Stimulated activated naive CD4-positive, alpha-beta T cell (primary cell): ENCODE data around the gene ANGPTL8.

Experiments used
- DNase-seq, 6 experiments: peaks; one replicate each; lab custom pipeline; 2025; lab: John Stamatoyannopoulos, UW

ANGPTL8 gene

GRCh38 chr19:11236324-11237301 lies 2.8 kb upstream of the ANGPTL8 start:
- no peak for DNase-seq

GRCh38 chr19:11237321-11237720 lies 2.1 kb upstream of the ANGPTL8 start:
- DNase-seq, result no peak

DNA sequence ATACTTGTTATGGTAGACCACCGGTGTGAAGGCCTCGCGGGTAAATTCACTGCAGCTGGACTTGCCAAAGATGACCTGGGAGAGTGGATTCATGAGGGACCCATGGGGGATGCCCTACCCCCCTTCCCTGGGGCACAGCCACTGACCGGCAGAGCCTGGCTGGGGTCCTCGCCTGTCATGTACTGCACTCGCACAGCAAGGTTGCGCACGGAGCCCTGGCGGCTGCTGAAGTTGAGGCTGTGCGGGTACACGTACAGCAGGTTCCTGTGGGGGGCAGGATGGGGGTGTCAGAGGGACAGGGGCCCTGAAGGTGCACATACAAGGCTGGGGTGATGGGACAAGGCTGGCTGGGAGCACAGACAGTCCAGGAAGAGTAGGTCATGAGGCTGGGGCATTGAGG lies 1.4 kb upstream of the ANGPTL8 start:
- DNase-seq, result no peak

DNA sequence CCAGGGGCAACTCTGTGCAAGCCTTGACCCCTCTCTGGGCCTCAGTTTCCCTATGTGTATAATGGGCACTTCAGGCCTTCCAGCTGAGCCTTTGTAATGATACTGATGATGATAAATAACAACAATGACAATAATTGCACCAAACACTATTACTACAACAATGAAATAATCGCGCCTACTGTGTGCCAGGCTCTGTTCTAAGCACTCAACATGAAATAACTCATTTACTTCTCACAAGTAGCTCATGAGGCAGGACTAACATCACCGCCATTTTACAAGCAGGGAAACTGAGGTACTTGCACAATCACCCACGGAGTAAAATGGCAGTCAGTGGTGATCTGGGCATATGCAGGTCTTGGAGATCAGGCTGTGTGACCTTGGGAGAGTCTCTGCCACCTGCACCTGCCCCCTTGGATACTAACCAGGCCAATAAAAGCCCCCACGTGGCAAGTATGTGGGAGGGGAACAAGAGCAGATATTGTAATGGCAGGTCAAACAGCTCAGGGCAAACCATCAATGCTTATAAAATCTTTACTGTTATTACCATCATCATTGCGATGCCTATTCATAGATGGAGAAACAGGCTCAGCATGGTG lies 540 bp upstream of the ANGPTL8 start:
- DNase-seq, result no peak

DNA sequence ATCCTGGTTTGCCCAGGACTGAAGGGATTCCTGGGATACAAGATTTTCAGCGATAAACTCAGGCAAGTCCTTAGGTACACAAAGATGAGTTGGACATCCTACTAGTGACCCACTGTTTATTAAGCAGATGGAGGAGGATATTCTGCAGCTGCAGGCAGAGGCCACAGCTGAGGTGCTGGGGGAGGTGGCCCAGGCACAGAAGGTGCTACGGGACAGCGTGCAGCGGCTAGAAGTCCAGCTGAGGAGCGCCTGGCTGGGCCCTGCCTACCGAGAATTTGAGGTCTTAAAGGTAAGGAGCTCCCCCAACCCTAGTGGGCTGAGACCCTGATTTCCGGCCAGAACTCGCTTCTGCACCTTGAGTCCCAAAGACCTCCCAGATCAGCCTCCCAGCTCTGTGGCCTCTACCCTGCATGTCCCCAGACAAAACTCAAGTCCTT lies 607 bp downstream of the ANGPTL8 start:
- no peak for DNase-seq

- no peak for DNase-seq
Observed at GRCh38 chr19:11242025-11242424, 2.6 kb downstream of the ANGPTL8 start.

DNA sequence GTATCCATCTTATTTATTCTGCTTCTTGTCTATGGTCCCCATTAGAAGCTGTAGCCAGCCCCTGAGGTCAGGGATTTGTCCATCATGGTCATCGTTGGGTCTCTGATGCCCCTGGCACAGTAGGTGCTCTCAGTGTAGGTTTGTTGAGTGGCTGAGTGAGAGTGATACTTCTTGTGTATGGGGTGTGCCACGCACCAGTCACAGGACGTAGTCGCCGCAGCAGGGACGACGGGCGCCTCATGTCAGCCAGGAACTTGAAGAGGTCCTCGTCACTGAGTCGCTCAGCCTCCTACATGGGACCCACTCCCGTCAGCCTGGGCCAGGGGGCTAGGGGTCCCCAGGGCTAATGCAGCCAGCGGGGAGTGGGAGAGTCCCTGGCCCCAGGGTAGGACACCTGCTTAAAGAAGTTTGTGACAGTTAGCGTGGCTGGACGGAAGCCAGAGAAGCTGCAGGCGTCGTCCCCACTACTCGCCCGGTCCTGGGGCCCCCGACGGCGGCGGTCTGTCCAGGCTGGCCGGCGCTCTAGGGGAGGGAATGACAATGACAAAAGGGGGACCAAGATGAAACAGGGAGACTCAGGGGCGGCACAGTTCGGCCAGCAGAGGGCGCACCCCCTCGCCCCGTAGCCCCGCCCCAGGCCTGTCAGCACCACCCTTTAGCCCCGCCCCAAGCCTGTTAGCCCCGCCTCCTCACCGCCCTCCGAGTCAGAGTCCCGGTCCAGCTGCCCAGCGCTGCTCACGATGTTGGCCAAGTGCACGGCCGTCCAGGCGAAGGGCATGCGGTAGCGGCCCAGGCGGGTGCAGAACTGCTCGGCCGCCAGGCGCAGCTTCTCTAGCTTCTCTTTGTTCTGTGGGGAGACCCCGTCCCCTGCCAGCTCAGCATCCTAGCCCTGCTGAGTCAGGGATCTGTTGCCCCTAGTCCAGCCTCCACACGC lies 3.7 kb downstream of the ANGPTL8 start:
- peak; percentile 23 to 80 (median 75) for DNase-seq

- no peak for DNase-seq
Observed at GRCh38 chr19:11243798-11244169, 4.4 kb downstream of the ANGPTL8 start.

- no peak for DNase-seq
Observed at GRCh38 chr19:11244846-11245589, 5.6 kb downstream of the ANGPTL8 start.

DNA sequence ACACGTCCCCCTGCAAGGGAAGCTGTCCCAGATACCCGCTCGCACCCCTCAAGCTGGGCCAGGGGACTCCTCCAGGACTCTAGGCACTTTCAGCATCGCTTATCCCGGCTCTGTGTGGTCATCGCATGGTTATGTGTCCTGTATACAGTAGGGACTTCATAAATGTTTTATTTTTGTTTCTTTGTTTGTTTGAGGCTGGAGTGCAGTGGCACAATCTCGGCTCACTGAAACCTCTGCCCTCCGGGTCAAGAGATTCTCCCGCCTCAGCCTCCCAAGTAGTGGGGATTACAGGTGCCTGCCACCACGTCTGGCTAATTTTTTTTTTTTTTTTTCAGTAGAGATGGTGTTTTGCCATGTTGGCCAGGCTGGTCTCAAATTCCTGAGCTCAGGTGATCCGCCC lies 7.5 kb downstream of the ANGPTL8 start:
- no peak for DNase-seq

GRCh38 chr19:11247391-11247790 lies 8.0 kb downstream of the ANGPTL8 start:
- no peak for DNase-seq

DNA sequence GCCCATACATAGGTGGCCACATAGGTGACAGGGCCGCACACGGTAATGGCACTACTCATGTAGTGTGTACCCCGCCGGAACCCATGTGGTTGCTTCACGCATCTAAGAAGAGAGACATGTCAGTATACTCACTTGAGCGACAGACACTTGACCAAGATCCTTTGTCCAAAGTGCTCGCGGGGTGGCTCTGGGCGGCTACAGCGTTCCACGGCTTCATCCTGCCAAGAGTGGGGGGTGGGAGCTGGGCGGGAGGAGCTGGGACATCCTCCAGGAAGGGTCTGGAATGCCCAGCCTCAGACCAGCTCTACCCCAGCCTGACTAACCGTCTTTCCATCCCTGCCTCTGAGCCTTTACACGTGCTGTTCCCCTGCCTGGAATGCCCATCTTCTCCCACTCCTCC lies 8.5 kb downstream of the ANGPTL8 start:
- no peak for DNase-seq

GRCh38 chr19:11248852-11249251 lies 9.4 kb downstream of the ANGPTL8 start:
- no peak for DNase-seq

GRCh38 chr19:11251217-11251616 lies 11.8 kb downstream of the ANGPTL8 start:
- DNase-seq, result no peak

DNA sequence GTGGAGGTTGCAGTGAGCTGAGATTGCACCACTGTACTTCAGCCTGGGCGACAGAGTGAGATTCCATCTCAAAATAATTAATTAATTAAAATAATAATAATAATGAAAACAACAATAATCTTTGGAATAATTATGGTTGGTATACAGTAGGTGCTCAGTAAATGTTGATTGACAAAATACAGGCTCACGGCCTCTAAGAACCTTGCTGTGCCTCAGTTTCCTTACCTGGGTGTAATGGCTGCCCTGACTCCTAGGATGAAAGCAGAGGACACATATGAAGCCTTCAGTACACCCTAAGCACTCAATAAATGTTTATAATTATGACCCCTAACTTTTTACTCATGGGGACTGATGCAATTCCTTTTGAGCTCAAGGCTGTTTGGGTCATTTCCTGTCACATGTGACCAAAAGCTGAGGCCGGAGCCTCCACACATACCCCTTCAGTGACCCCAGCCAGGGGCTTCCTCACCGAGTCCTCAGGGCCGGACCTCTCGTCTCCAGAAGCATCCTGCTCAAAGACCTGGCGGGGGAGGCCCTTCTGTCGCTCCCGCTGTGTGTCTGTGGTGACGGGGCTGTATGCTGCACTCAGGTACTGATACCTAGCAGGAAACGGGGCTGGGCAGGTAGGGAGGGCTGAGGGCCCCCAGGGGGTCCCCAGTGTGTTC lies 12.4 kb downstream of the ANGPTL8 start:
- no peak for DNase-seq

DNA sequence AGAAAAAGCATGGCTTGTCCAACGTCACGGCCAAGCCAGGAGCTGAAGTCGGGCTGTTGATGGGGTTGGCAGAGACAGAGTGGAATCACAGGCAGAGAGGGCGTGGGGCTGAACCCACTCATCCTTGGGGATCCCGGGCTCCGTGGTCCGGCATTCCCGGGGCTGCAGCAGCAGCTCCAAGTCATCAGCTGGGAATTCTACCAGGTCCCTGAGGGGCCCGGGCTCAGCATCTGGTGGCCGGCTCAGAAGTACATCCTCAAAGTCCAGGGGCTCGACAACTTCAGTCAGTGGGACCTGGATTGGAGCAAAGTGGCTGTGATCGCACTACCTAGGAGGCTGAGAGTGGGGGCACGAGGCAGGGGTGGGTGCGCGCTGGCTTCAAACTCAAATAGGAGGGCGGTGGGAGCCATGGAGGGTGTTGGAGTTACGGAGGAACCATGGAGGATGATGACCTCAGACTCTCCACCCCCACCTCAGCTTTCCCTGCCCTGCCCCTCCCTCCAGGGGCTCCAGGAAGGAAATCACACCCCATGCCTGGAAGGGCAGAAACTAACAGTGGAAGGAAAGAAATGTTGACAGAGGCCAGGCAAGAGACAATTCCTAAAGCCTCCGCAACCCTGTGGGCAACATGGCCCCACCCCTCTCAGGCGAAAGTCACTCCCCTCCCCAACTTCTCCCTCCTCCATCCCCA lies 13.4 kb downstream of the ANGPTL8 start:
- DNase-seq, result no peak

GRCh38 chr19:11254666-11255065 lies 15.2 kb downstream of the ANGPTL8 start:
- DNase-seq, result no peak

GRCh38 chr19:11256189-11256588 lies 16.8 kb downstream of the ANGPTL8 start:
- DNase-seq, result no peak

DNA sequence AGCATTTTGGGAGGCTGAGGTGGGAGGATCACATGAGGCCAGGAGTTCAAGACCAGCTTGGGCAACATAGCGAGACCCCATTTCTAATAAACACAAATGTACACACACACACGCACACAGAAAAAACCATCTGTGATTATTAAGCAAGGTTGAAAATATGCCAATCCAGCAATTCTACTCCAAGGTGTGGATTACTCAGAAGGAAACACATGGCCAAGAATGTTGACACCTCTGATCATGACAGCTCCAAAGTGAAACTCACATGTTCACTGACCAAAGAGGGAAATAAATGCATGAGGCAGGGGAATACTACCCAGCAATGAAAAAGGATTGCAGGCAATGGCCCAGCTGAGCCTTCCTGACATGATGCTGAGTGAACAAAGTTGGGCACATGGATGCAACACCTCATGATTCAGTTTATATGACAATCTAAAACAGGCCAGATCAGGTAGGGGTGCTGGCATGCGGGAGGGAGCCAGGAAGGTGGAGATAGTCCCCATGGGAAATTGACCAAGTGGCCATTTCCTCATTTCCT lies 18.5 kb downstream of the ANGPTL8 start:
- DNase-seq, result no peak

- DNase-seq, result no peak
Observed at GRCh38 chr19:11260996-11261395, 21.6 kb downstream of the ANGPTL8 start.
